Activated CD4-positive, alpha-beta T cell treated with anti-CD3 and anti-CD28 coated beads for 36 hours (primary cell): ENCODE results near the gene NRGN. TPM values are rescaled to one million over a fixed set of nuclear protein-coding genes. Genes with fewer than 3 reads are reported as not detected.

Source experiments
- ATAC-seq: fragments of 200-7000 bp; cut with Tn5 transposase; one replicate; pipeline ENCODE4 v1.10.0; 2021; ENCODE audit warnings: mild to moderate bottlenecking, moderate library complexity
- CTCF ChIA-PET: fragments of 350-600 bp; sonication (Branson Sonifier 250); formaldehyde crosslinking; loops from one replicate; lab custom pipeline; 2021; ENCODE audit warnings: antibody characterized with exemption; lab: Charles Lee
- POLR2A ChIA-PET: fragments of 350-600 bp; sonication (Branson Sonifier 250); formaldehyde crosslinking; loops from one replicate; lab custom pipeline; 2021; ENCODE audit warnings: antibody characterized with exemption, inconsistent platforms; lab: Charles Lee
- DNase-seq: peaks from one replicate; pipeline ENCODE4 v3.0.0-alpha.2; 2020
- H3K27ac Mint-ChIP-seq: one replicate; pipeline ENCODE4 v1.8.0; 2021; ENCODE audit warnings: mixed read lengths
- H3K27me3 Mint-ChIP-seq: one replicate; pipeline ENCODE4 v1.8.0; 2021; ENCODE audit warnings: mixed read lengths
- H3K36me3 Mint-ChIP-seq: one replicate; pipeline ENCODE4 v1.8.0; 2021; ENCODE audit warnings: low read depth, mixed read lengths
- H3K4me1 Mint-ChIP-seq: one replicate; pipeline ENCODE4 v1.8.0; 2021; ENCODE audit warnings: mixed read lengths
- H3K4me3 Mint-ChIP-seq: one replicate; pipeline ENCODE4 v1.8.0; 2021; ENCODE audit warnings: mild to moderate bottlenecking, moderate library complexity, mixed read lengths
- H3K9me3 Mint-ChIP-seq: one replicate; pipeline ENCODE4 v1.8.0; 2021; ENCODE audit warnings: low read depth, mixed read lengths
- intact Hi-C, 2 experiments: fragments of 100-400 bp; cut with DNase I in 1 of 2; cut with micrococcal nuclease in 1 of 2; formaldehyde crosslinking; loops; one replicate each; pipeline versions ENCODE4 v1.14.2 to v1.15.1; 2022 to 2024; cut with DNase I, micrococcal nuclease
- total RNA-seq, 2 experiments: library from RNA; stranded (reverse); gene quantifications; one replicate each; pipeline ENCODE4 v1.2.3, GENCODE V29; 2021

The NRGN gene
- total RNA-seq, 2 experiments from 2014 or later, result 13.5 to 18.1 TPM

DNA sequence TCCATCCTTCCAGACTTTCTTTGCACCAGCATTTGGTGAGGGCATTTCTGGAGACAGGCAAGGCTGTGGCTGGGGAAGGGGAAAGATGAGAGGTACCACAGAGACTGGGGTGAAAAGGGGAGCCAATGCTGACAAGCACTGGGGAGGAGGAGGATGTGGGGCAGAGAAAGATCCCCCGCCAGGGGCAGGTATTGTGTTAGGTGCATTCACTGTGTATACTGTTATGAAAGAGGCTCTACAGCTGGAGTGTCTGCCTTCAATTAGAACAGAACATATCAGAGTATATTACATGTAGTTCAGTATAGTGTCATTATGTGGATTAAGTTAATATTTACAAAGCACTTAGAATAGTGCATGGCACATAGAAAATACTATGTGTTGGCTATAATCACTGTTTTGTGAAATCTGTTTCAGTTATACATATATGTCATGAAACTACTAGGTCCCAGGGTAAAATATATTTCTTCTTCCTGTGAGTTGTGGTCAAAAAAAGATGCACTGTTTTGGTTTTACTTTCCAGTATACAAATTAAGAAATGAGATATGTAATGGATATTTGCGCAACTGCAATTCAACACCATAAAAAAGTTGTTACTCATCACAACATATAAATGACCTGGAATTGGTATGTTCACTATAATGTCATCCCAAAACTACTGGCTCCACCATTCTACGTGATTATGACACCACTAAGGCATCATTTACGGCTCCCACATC is 52.0 kb downstream of the NRGN start:
- POLR2A ChIA-PET, result no interaction called here

DNA sequence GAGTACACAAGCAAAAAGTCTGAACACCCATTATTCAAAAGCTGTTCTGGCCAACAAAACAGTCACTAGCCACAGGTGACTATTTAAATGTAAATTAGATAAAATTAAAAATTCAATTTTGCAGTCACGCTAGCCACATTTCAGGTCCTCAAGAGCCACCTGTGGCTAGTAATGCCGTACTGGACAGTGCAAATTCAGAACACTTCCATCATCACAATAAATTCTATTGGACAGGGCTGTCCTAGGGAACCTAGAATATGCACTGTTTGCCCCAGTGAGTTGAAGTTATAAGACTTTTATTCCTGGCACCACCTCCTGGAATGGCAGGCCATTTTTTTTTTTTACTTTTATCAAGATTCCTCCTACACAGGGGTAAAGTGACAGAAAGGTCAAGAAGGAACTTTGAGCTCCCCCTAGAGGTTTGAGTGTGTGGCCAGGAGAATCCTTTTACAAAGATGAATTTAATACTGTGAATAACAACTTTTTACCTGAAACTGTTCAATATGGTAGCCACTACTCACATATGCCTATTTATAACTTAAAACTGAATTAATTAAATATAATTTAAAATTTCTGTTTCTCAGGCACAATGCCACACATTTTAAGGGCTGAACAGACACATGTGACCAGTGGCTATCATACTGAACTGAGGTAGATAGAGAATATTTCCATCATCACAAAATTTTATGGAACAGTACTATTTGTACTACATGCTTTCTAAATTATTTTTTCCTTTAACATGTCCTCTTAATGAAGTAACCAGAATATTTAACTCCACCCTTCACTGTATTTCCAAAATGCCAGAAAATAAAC is 53.9 kb downstream of the NRGN start:
- Mint-ChIP-seq H3K36me3 (no peaks in the 10 kb centered on the region), H3K9me3 (no peaks in the 10 kb centered on the region), H3K4me1 (peaks cover 47% of the 10 kb centered on the region), H3K27ac (no peak overlapping the region), H3K4me3 (no peak overlapping the region), H3K27me3 (no peaks in the 10 kb centered on the region)
- POLR2A ChIA-PET, result interaction anchor here (0.5 kb wide), 1 partner anchor 676 kb away, joined by 3 read pairs; no protein-coding TSS in a partner anchor
- CTCF ChIA-PET, result interaction anchor here (0.5 to 3.4 kb wide), 24 partner anchors 10 to 1407 kb away, joined by 3 to 25 read pairs (median 4); partner anchors contain the start of genes ESAM and TBRG1
- peak; percentile 72 for ATAC-seq
- intact Hi-C loops, result loop anchor here (1.0 kb wide), 1 partner anchor 124 kb away; no protein-coding TSS in a partner anchor
- peak; percentile 38 for DNase-seq

More for the DNA sequence above, 52.0 kb downstream of the NRGN start:
- Mint-ChIP-seq H3K9me3 (no peaks in the 10 kb centered on the region), H3K4me1 (peaks cover 33% of the 10 kb centered on the region), H3K27me3 (no peaks in the 10 kb centered on the region), H3K36me3 (no peaks in the 10 kb centered on the region), H3K4me3 (no peak overlapping the region), H3K27ac (no peak overlapping the region)
- intact Hi-C loops, result loop anchor here in 1 of 2 experiments (1.0 kb wide), 1 partner anchor 28 kb away; no protein-coding TSS in a partner anchor
- DNase-seq (no peak), ATAC-seq (peak; percentile 54)
- CTCF ChIA-PET, result interaction anchor here (0.9 to 3.0 kb wide), 3 partner anchors 9 to 14 kb away, joined by 3 to 15 read pairs (median 3); no protein-coding TSS in a partner anchor

DNA sequence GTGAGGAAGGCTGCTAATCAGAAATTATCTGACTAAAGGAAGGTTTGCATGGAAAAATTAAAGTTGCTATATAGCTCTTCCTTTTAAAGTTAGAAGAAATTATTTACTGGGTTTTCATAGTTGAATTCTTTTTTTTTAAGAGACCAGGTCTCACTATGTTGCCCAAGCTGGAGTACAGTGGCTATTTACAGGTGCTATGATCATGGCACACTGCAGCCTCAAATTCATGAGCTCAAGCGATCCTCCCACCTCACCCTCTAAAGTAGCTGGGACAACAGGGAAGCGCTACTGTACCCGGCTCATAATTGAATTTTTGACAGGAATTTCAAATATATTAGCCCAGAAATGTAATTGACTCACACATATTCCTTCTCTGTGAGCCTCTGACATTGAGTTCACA is 56.6 kb downstream of the NRGN start:
- Mint-ChIP-seq H3K27me3 (no peaks in the 10 kb centered on the region), H3K4me3 (no peak overlapping the region), H3K9me3 (no peaks in the 10 kb centered on the region), H3K27ac (no peak overlapping the region), H3K4me1 (peaks cover 51% of the 10 kb centered on the region), H3K36me3 (no peaks in the 10 kb centered on the region)
- DNase-seq (no peak), ATAC-seq (no peak)
- POLR2A ChIA-PET, result interaction anchor here (0.6 kb wide), 1 partner anchor 329 kb away, joined by 3 read pairs; no protein-coding TSS in a partner anchor
- intact Hi-C loops, result no loop called here
- CTCF ChIA-PET, result interaction anchor here (1.0 to 6.5 kb wide), 4 partner anchors 33 to 50 kb away, joined by 3 to 56 read pairs (median 6); no protein-coding TSS in a partner anchor

Other genes with a start within 250 kb of the NRGN start
- not detected for gene OR8B12, start 196.3 kb upstream of the NRGN start, total RNA-seq
- not detected for gene OR8A1, start 169.9 kb upstream of the NRGN start, total RNA-seq
- not detected for gene PANX3, start 128.5 kb upstream of the NRGN start, total RNA-seq
- 10 to 100 TPM; 29.6 to 40.6 TPM for gene TBRG1, start 117.1 kb upstream of the NRGN start, total RNA-seq
- gene SIAE, start 66.2 kb upstream of the NRGN start, total RNA-seq, result 10 to 100 TPM in 1 of 2 experiments, 1 to 10 TPM in 1; 9.4 to 12.2 TPM
- gene SPA17, start 66.0 kb upstream of the NRGN start, total RNA-seq, result 1 to 10 TPM; 3.9 to 4.7 TPM
- gene VSIG2, start 12.3 kb downstream of the NRGN start, total RNA-seq, result not detected
- under 1 TPM; 0.39 to 0.53 TPM for gene ESAM, start 22.3 kb downstream of the NRGN start, total RNA-seq
- gene MSANTD2, start 60.5 kb downstream of the NRGN start, total RNA-seq, result 1 to 10 TPM; 6.9 to 8.6 TPM
- gene ROBO3, start 125.5 kb downstream of the NRGN start, total RNA-seq, result 10 to 100 TPM; 21.9 to 26.1 TPM
- gene ROBO4, start 157.9 kb downstream of the NRGN start, total RNA-seq, result not detected
- gene HEPN1, start 179.3 kb downstream of the NRGN start, total RNA-seq, result not detected
- gene HEPACAM, start 196.1 kb downstream of the NRGN start, total RNA-seq, result not detected
- 1 to 10 TPM; 5.6 to 6.7 TPM for gene CCDC15, start 214.3 kb downstream of the NRGN start, total RNA-seq